VCaP (cell line): ENCODE results near the gene POLR3F.

Source experiments
- H3K27ac ChIP-seq: fragments of 450-650 bp; 2 replicates; pipeline ENCODE4 v1.5.1; 2017
- TF ChIP-seq, protein P1 (sequence below): fragments of 450-650 bp; conservative IDR thresholded peaks from 2 replicates; pipeline ENCODE4 v1.5.1; 2017; ENCODE audit warnings: mild to moderate bottlenecking, moderate library complexity

The POLR3F gene, protein sequence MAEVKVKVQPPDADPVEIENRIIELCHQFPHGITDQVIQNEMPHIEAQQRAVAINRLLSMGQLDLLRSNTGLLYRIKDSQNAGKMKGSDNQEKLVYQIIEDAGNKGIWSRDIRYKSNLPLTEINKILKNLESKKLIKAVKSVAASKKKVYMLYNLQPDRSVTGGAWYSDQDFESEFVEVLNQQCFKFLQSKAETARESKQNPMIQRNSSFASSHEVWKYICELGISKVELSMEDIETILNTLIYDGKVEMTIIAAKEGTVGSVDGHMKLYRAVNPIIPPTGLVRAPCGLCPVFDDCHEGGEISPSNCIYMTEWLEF

GRCh38 chr20:18466894-18467730 is at the start of gene POLR3F, which contains the start of gene DZANK1:
Gene POLR3F (plus strand): TSS chr20:18467390. CDS start chr20:18467507, 117 bp downstream.
Gene DZANK1 (minus strand): TSS chr20:18467030. CDS start chr20:18465358, 1,672 bp downstream.
- TF ChIP-seq, protein P1, sequence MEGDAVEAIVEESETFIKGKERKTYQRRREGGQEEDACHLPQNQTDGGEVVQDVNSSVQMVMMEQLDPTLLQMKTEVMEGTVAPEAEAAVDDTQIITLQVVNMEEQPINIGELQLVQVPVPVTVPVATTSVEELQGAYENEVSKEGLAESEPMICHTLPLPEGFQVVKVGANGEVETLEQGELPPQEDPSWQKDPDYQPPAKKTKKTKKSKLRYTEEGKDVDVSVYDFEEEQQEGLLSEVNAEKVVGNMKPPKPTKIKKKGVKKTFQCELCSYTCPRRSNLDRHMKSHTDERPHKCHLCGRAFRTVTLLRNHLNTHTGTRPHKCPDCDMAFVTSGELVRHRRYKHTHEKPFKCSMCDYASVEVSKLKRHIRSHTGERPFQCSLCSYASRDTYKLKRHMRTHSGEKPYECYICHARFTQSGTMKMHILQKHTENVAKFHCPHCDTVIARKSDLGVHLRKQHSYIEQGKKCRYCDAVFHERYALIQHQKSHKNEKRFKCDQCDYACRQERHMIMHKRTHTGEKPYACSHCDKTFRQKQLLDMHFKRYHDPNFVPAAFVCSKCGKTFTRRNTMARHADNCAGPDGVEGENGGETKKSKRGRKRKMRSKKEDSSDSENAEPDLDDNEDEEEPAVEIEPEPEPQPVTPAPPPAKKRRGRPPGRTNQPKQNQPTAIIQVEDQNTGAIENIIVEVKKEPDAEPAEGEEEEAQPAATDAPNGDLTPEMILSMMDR, result no peak
- H3K27ac ChIP-seq, result peak within 1 kb of the TSS; percentile 95

- TF ChIP-seq, protein P1, result no peak
- H3K27ac ChIP-seq, result peak overlapping the region; percentile 31
Observed at GRCh38 chr20:18421608-18422007, 45.6 kb upstream of the POLR3F start.

- H3K27ac ChIP-seq, result peak overlapping the region; percentile 84
- TF ChIP-seq, protein P1, result no peak
Observed at GRCh38 chr20:18427214-18427613, 40.0 kb upstream of the POLR3F start.

DNA sequence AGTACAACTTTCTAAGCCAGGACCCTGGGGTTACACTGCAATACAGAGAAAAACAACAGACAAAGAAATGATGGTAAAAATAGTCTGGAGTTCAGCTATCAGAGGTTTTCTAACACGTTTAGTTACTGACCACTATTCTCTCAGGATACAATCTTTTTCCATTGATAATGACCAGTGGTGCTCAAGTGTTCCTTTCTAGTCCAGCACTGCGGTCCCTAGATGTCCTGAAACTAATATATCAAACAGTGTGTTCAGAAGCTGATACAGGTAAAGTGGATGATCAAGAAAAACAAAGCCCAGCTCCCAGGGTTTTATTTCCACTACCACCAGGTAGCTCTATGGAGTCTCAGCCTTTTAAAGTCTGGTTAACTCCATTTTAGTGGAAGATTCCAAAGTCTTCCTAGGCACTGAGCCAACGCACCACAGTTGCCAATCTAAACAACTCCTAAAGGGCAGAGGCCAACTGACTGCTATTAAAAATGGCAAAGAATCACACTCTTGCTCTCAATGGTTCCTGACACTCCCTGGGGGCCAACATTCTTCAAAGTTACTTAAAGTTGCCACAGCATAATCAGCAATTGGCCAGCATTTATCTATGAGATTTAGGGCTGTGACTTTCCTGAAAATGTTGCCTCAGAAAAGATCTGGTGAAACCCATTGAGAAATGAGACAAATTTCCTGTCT is 38.6 kb upstream of the POLR3F start:
- peak overlapping the region; percentile 84 for H3K27ac ChIP-seq
- TF ChIP-seq, protein P1, result no peak

DNA sequence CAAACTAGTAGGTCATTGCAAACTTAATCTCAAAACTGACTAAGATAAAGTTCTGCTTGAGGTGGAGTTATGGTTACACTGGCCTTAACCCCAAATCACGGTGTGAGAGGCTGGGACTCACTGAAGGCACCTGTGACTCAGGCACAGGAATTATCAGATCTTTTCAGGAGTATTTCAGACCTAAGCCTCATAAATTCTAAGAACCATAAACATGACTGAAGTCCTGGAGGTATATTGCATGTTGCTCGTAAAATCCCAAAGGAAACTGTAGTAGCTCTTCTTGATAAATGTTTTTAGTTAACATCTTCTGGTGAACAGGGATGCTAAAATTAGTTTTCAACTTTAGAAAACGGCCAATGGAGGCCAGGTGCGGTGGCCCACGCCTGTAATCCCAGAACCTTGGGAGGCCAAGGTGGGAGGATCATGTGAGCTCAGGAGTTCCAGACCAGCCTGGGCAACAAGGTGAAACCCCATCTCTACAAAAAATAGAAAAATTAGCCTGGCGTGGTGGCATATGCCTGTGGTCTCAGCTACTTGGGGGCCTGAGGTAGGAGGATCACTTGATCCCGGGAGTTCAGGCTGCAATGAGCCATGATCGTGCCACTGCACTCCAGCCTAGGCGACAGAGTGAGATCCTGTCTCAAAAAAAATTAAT is 36.9 kb upstream of the POLR3F start:
- TF ChIP-seq, protein P1, result no peak

DNA sequence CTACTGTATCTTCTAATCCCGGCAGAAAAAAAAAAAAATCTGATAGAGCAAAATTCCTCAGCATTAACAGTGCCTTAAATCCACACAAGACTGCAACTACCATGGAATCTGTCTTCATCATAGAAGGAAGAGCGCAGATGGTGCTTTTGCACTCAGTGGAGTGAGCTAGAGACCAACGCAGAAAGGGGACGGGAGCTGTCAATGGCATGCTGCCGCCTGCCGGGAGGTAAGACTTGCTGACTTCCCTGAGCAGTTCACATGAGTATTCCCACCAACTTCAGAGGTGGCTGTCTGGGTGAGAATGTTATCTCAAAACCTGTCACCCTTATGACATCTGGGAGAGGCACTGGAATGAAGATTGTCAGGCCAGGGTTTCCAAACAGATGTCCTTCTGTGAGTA is 36.0 kb upstream of the POLR3F start:
- TF ChIP-seq, protein P1, result no peak
- peak overlapping the region; percentile 84; the same call in 1 of the 2 replicates for H3K27ac ChIP-seq

More for the DNA sequence above, 36.9 kb upstream of the POLR3F start:
- H3K27ac ChIP-seq, result peak overlapping the region; percentile 84
